Activated CD8-positive, alpha-beta T cell treated with anti-CD3 and anti-CD28 coated beads for 36 hours (primary cell): Measurements from ENCODE around the gene NEUROD4. TPM values are rescaled to one million over a fixed set of nuclear protein-coding genes. Genes with fewer than 3 reads are reported as not detected.

Source experiments
- ATAC-seq: fragments of 200-7000 bp; cut with Tn5 transposase; one replicate; pipeline ENCODE4 v1.10.0; 2021; ENCODE audit warnings: mild to moderate bottlenecking, moderate library complexity
- CTCF ChIA-PET: fragments of 350-600 bp; sonication (Branson Sonifier 250); formaldehyde crosslinking; loops from one replicate; lab custom pipeline; 2021; ENCODE audit warnings: antibody characterized with exemption; lab: Charles Lee
- POLR2A ChIA-PET: fragments of 350-600 bp; sonication (Branson Sonifier 250); formaldehyde crosslinking; loops from one replicate; lab custom pipeline; 2021; ENCODE audit warnings: antibody characterized with exemption; lab: Charles Lee
- DNase-seq: peaks from one replicate; pipeline ENCODE4 v3.0.0-alpha.2; 2020
- H3K27ac Mint-ChIP-seq: one replicate; pipeline ENCODE4 v1.8.0; 2021; ENCODE audit warnings: mild to moderate bottlenecking, mixed read lengths
- H3K27me3 Mint-ChIP-seq: one replicate; pipeline ENCODE4 v1.8.0; 2021; ENCODE audit warnings: mixed read lengths
- H3K36me3 Mint-ChIP-seq: one replicate; pipeline ENCODE4 v1.8.0; 2021; ENCODE audit warnings: low read depth, mixed read lengths
- H3K4me1 Mint-ChIP-seq: one replicate; pipeline ENCODE4 v1.8.0; 2021; ENCODE audit warnings: low read depth, mixed read lengths
- H3K4me3 Mint-ChIP-seq: one replicate; pipeline ENCODE4 v1.8.0; 2021; ENCODE audit warnings: mild to moderate bottlenecking, moderate library complexity, mixed read lengths
- H3K9me3 Mint-ChIP-seq: one replicate; pipeline ENCODE4 v1.8.0; 2021; ENCODE audit warnings: mixed read lengths
- CTCF ChIP-seq: fragments of 200-600 bp; IDR thresholded peaks from one replicate; pipeline ENCODE4 v1.8.0; 2022; ENCODE audit warnings: antibody characterized with exemption, mild to moderate bottlenecking
- intact Hi-C: fragments of 100-400 bp; cut with micrococcal nuclease; formaldehyde crosslinking; loops from one replicate; pipeline ENCODE4 v1.10.0; 2022
- total RNA-seq, 2 experiments: library from RNA; stranded (reverse); gene quantifications; one replicate each; pipeline ENCODE4 v1.2.3, GENCODE V29; 2021

Gene NEUROD4
- total RNA-seq, 2 experiments from 2014 or later = not detected

- Mint-ChIP-seq H3K4me1 (peaks cover 61% of the 10 kb centered on the region), H3K27ac (peak overlapping the region; percentile 66), H3K9me3 (peaks cover 3% of the 10 kb centered on the region), H3K4me3 (no peak overlapping the region), H3K27me3 (no peaks in the 10 kb centered on the region), H3K36me3 (peaks cover 24% of the 10 kb centered on the region)
- TF ChIP-seq CTCF = no peak
- POLR2A ChIA-PET = no interaction called here
- intact Hi-C loops = loop anchor here (2.0 to 10.0 kb wide), 2 partner anchors 31 to 53 kb away; no protein-coding TSS in a partner anchor
- DNase-seq = no peak
- CTCF ChIA-PET = interaction anchor here (0.9 to 3.5 kb wide), 3 partner anchors 81 to 238 kb away, joined by 4 to 25 read pairs (median 5); no protein-coding TSS in a partner anchor
- ATAC-seq = no peak
Measured at GRCh38 chr12:54987611-54988231, 32.1 kb upstream of the NEUROD4 start.

GRCh38 chr12:54988402-54989054, 31.2 kb upstream of the NEUROD4 start:
- ChIA-PET CTCF (interaction anchor here (0.9 to 1.5 kb wide), 3 partner anchors 32 to 83 kb away, joined by 3 to 5 read pairs (median 4); no protein-coding TSS in a partner anchor), POLR2A (no interaction called here)
- H3K4me3 Mint-ChIP-seq = no peak overlapping the region
- no peaks in the 10 kb centered on the region for H3K27me3 Mint-ChIP-seq
- ATAC-seq (no peak), DNase-seq (no peak)
- TF ChIP-seq CTCF = no peak
- H3K9me3 Mint-ChIP-seq = peaks cover 3% of the 10 kb centered on the region
- H3K4me1 Mint-ChIP-seq = peaks cover 65% of the 10 kb centered on the region
- intact Hi-C loops = loop anchor here (10.0 kb wide), 1 partner anchor 54 kb away; no protein-coding TSS in a partner anchor
- H3K27ac Mint-ChIP-seq = peak overlapping the region; percentile 79
- H3K36me3 Mint-ChIP-seq = peaks cover 16% of the 10 kb centered on the region

- ChIA-PET POLR2A (no interaction called here), CTCF (interaction anchor here (1.2 kb wide), 3 partner anchors 82 to 240 kb away, joined by 3 to 10 read pairs (median 6); partner anchors contain the start of gene MUCL1)
- Mint-ChIP-seq H3K9me3 (peaks cover 3% of the 10 kb centered on the region), H3K36me3 (peaks cover 6% of the 10 kb centered on the region), H3K27ac (peak overlapping the region; percentile 100), H3K4me1 (peaks cover 71% of the 10 kb centered on the region), H3K4me3 (no peak overlapping the region), H3K27me3 (no peaks in the 10 kb centered on the region)
- ATAC-seq (no peak), DNase-seq (no peak)
- intact Hi-C loops = loop anchor here (5.0 to 10.0 kb wide), 2 partner anchors 55 to 243 kb away; no protein-coding TSS in a partner anchor
- no peak for TF ChIP-seq CTCF
Measured at GRCh38 chr12:54989829-54990228, 29.9 kb upstream of the NEUROD4 start.

- ChIA-PET POLR2A (interaction anchor here (1.1 to 2.2 kb wide), 2 partner anchors 7 to 34 kb away, joined by 4 to 5 read pairs; partner anchors contain the start of gene TESPA1), CTCF (interaction anchor here (1.2 to 17.7 kb wide), 10 partner anchors 12 to 241 kb away, joined by 3 to 707 read pairs (median 18); partner anchors contain the start of gene MUCL1)
- ATAC-seq = peak; percentile 66
- TF ChIP-seq CTCF = no peak
- Mint-ChIP-seq H3K27me3 (no peaks in the 10 kb centered on the region), H3K9me3 (peaks cover 3% of the 10 kb centered on the region), H3K4me3 (peak overlapping the region; percentile 82), H3K36me3 (peaks cover 6% of the 10 kb centered on the region), H3K27ac (peak overlapping the region; percentile 100), H3K4me1 (peaks cover 64% of the 10 kb centered on the region)
- intact Hi-C loops = loop anchor here (5.0 kb wide), 1 partner anchor 244 kb away; no protein-coding TSS in a partner anchor
- peak; percentile 66 for DNase-seq
Measured at GRCh38 chr12:54991161-54991990, 28.4 kb upstream of the NEUROD4 start.
